ENCODE results near the gene NOVA2.

- TF ChIP-seq CTCF (IDR thresholded peaks at IDR 0.05) (no peak), EZH2 (IDR thresholded peaks at IDR 0.05; ENCODE audit: borderline replicate concordance, insufficient read depth, low read depth, low read length, poor library complexity, severe bottlenecking) (no peak)
Observed at GRCh38 chr19:45913874-45914830, 59.5 kb downstream of the NOVA2 start, which contains the start of gene NANOS2.

Measured in B cell (primary cell).